ENCODE measurements around the gene PLCD3. TPM values are rescaled to one million over a fixed set of nuclear protein-coding genes. Genes with fewer than 3 reads are reported as not detected.

PLCD3 gene
- total and polyA plus RNA-seq, 2 of the 13 experiments (the other 11 are each of a cell fraction or from before 2014, with no cell fraction given) = 11.3 to 39.1 TPM

- TF ChIP-seq ZNF281 (CRISPR knock-in tag; IDR thresholded peaks at IDR 0.05; ENCODE audit: borderline replicate concordance) = no peak
- TF ChIP-seq NCOA1 (CRISPR knock-in tag; IDR thresholded peaks at IDR 0.05) = no peak; the same call in 1 of the 2 replicates
- TF ChIP-seq YEATS2 (CRISPR knock-in tag; IDR thresholded peaks at IDR 0.05; ENCODE audit: borderline replicate concordance) = no peak
- TF ChIP-seq SETDB1 (CRISPR knock-in tag; IDR thresholded peaks at IDR 0.05; ENCODE audit: borderline replicate concordance) = no peak
- TF ChIP-seq PITX1 (CRISPR knock-in tag; IDR thresholded peaks at IDR 0.05) = no peak
- TF ChIP-seq HBP1 (CRISPR knock-in tag; IDR thresholded peaks at IDR 0.05; ENCODE audit: low read depth) = no peak
- TF ChIP-seq HNF1B (CRISPR knock-in tag; IDR thresholded peaks at IDR 0.05) = no peak
- no peak for TF ChIP-seq ELK4 (CRISPR knock-in tag; IDR thresholded peaks at IDR 0.05; ENCODE audit: borderline replicate concordance)
- TF ChIP-seq HOXA5 (CRISPR knock-in tag; IDR thresholded peaks at IDR 0.05) = no peak
- TF ChIP-seq ZNF572 (CRISPR knock-in tag; IDR thresholded peaks at IDR 0.05) = no peak; the same call in 1 of the 2 replicates
- TF ChIP-seq IKZF1 (IDR thresholded peaks at IDR 0.05) = no peak
- no peak for TF ChIP-seq ZNF557 (CRISPR knock-in tag; IDR thresholded peaks at IDR 0.05)
- no peak for TF ChIP-seq NPAS2 (CRISPR knock-in tag; IDR thresholded peaks at IDR 0.05; ENCODE audit: borderline replicate concordance)
- TF ChIP-seq ZBTB4 (CRISPR knock-in tag; IDR thresholded peaks at IDR 0.05; ENCODE audit: borderline replicate concordance) = 0 out of 2 replicates have a peak, but pooled peaks have one; percentile 34
- no peak for TF ChIP-seq DRAP1 (CRISPR knock-in tag; IDR thresholded peaks at IDR 0.05)
- no peak for TF ChIP-seq ATF4 (CRISPR knock-in tag; IDR thresholded peaks at IDR 0.05)
Observed at GRCh38 chr17:45162025-45162687, 29.8 kb upstream of the PLCD3 start (continued).
